Endothelial cell of hepatic sinusoid (primary cell): ENCODE data around the gene UBA1.

ENCODE experiments used
- in situ Hi-C: cut with HindIII; loops from 2 replicates; pipeline ENCODE4 v1.10.0; 2017; ENCODE audit warnings: low sequenced_read_pairs

Gene UBA1

DNA sequence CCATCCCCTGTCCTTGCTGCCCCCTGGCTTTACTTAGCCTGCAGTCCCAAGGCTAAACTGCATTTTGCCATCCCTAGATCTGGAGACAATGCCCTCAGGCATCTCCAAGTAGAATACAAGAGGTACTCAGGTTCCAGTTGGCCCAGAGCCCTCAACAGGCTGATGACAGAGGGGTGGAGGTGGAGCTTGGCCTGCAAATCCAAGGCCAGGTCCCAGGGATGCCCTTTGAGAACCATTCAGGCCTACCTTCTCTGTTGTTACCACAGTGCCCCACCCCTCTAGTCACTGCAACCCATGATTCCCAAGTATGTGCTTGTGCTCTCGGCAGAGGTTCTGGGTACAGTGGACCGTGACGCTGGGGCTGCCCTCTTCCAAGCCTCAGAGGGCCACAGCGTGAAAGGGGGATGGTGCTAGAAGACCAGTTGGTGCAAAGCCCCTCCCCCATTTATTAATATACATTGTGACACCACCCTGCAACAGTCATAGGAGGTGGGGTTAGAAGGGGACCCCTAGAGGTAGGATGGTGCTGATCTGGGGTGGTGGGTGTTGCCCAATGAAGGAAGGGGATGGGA, 6.4 kb upstream of the UBA1 start:
- in situ Hi-C loops: no loop called here

DNA sequence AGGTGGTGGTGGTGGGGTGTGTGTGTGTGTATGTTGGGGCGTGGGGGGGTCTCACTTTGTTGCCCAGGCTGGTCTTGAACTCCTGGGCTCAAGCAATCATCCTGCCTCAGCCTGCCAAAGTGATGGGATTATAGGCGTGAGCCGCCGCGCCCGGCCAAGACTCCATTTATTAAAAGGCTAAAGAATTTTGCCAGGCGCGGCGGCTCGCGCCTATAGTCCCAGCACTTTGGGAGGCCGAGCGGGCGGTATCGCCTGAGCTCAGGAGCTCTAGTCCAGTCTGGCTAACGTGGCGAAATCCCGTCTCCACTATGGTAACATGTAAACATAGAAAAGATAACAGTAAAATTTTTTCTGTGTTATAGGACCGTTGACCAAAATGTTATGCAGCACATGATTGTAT, 3.7 kb upstream of the UBA1 start:
- in situ Hi-C loops: loop anchor here (10.0 kb wide), 1 partner anchor 125 kb away; no protein-coding TSS in a partner anchor

DNA sequence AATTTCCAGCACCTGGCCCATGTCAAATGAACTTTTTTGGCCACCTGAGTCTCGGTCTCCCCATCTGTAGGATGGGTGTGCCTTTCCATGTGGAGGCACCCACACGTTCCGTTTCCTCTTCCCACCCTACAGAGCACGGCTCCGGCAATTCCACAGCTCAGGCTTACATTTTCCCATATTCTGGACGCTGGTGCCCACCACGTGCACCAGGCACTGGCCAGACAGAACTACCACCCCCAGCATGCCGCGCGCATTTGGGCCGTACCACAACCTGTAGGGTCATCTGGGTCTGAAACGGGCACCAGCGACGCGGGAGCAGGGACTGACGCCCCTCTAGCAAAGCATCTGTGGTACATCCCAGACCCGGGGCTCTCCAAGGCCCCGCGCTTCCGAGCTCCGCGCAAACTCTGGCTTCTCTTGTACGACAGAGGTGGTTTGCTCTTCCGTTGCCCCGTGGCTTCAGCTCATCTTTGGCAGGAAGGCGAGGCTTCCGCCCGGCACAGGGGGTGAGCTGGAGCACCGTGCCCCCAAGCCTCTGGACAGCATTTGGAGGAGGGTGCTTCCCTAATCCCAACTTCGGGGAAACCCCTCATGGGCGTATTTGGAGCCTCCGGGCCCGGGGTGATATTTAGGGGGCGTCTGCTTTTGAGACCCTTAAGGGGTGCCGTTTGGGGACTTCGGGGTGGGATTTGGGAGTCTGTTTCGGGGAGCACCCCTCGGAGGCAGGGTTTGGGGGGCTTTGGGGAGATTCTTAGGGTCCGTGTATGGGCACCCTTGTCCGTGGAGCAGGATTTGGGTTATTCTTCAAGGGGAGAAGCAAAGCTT, 3.0 kb upstream of the UBA1 start:
- in situ Hi-C loops: loop anchor here (10.0 kb wide), 1 partner anchor 124 kb away; no protein-coding TSS in a partner anchor

DNA sequence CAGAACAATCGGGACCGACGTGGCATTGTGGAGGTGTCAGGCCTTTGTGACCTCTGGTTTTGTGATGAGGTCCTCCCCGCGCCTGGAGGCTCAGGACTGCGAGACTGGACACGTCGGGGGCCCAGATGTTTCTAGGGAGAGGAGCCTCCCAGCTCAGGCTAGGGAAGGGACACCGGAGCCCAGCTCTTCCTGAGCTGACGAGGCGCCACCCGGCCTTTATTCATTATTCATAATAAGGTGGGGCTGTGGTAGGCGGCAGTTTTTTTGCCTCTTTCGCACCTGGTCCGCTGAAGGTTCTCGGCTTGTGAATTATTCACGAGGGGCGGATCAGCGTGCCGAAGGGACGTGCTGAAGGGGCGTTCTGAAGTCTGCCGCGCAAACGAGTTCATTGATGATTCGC, 2.3 kb upstream of the UBA1 start:
- in situ Hi-C loops: loop anchor here (10.0 kb wide), 1 partner anchor 123 kb away; no protein-coding TSS in a partner anchor

DNA sequence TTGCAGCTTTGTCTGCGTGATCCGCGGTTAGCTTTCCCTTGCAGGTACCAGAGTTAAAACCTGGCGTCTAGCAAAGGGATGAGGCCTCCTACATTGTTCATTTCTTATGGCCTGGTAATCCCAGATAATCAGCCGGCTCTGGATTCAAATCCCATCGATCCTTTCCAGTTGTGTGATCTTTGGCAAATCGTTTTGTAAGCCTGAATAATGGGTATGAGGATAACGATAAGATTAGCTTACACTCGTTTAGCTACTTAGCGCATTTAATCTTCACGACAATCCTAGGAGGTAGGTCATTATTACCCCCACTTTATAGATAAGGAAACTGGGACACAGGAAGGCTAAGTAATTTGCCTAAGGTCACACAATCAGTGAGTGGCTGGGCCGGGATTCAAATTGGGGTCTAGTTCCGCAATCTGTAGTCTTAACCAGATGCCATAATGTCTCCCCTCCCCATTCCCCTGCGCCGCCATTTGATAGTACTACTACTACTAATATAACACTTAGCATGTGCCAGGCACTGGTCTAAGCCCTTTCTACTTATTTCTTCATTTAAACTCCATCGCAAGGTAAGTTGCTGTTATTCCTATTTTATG, 1.7 kb upstream of the UBA1 start:
- in situ Hi-C loops: loop anchor here (10.0 kb wide), 1 partner anchor 123 kb away; no protein-coding TSS in a partner anchor

DNA sequence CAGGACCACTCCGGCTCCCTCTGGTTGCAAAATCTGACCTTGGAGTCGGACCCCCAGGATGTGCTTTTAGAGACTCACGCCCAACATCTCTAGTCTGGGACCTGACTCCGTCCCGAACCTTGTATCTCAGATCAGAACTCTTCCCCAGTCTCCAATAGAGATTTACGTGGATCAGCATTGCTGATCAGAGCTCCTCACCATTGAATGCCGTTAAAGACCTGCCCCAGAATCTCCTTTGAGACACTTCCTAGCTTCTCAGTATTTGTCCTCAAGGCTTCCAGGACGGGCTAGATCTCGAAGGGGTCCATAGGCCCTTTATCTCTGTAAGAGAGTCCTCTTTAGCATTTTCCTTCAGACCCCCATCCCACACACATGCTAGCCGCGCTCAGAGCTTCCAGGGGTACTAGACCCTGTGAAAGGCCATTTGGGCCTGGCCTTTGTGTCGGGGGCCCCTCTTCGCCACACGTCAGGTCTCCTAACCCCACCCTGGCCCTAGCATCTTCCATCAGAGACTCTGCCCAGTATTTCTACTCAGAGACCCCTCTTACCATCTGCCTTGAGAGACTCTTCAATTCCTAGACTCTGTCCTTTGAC, 662 bp downstream of the UBA1 start:
- in situ Hi-C loops: loop anchor here (10.0 kb wide), 1 partner anchor 121 kb away; no protein-coding TSS in a partner anchor

DNA sequence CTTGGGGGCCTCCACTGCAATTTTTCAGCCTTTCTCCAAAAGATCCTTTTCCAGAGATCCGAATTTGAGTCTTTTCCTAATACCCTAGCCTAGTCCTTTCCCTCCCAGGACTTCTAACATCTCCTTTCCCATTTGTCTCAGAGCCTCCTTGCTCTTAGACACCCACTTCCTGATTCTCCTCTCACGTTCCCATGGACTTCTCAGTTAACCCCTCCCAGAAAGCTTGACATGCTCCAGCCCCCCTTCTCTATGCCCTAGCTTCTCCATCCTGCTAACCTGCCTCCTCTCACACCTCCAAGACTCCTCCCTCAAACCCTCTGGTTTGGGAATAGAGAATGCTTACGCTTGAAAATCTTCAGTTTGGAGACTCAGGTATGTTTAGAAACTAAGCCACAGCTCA, 2.5 kb downstream of the UBA1 start:
- in situ Hi-C loops: loop anchor here (10.0 kb wide), 1 partner anchor 119 kb away; no protein-coding TSS in a partner anchor

DNA sequence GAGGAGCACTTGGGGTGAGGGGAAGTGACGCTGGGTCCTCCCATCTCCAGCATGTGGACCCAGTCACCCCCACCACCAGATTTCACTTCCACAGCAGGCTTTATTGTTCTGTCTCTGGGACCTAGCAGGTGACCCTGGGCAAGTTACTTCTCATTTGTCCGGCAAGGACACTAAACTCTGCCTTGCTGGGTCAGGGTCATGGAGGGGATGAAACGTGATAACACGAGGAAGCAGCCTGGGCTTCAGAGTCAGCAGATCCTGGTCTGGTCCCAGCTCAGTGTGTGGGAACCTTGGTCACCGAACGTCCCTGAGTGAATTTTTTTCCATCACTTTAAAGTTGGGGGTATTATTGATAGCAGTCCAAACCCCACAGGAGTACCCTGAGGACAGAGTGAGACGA, 3.9 kb downstream of the UBA1 start:
- in situ Hi-C loops: loop anchor here (10.0 kb wide), 1 partner anchor 117 kb away; no protein-coding TSS in a partner anchor

DNA sequence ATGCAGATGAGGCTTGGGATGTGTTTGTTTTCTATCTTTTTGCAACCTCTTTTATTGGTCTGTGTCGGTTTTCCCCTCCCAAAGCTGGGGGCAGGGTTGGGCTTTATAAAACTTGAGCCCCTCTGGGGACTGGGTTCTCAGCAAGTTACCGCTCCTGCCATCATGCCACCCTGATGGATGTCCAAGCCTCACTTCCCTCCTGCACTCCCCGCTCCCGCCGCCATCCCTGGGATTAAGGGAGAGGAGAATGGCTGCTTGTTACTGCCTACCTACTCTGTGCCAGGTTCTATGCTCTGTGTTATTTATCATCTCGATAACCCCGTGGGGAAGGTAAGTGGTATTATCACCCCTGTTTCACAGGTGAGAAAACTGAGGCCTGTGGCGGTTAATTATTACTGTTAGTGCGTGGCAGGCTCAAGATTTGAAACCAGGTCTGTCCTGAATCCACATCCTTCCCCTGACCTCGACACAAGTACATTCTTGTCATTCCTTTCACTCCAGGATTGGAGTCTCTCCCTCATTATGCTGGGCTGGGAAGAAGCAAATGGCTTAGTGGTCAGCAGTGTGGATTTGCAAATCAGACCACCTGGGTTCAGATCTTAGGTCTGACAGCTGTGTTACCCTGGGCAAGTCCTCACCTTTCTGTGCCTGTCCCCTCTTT, 4.5 kb downstream of the UBA1 start:
- in situ Hi-C loops: loop anchor here (10.0 kb wide), 1 partner anchor 117 kb away; no protein-coding TSS in a partner anchor

DNA sequence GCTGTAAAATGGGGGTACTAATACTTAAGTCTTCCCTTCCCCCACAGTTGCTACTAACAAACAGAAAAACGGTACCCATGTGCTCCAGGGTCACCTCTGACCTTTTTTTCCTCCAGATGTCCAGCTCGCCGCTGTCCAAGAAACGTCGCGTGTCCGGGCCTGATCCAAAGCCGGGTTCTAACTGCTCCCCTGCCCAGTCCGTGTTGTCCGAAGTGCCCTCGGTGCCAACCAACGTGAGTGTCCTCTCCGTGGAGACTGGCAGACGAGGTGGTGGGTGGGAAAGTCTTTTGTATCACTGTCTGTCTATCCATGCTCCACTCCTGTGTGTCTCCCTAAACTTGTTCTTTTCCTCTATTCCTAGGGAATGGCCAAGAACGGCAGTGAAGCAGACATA, 5.1 kb downstream of the UBA1 start:
- in situ Hi-C loops: loop anchor here (10.0 kb wide), 1 partner anchor 116 kb away; no protein-coding TSS in a partner anchor

DNA sequence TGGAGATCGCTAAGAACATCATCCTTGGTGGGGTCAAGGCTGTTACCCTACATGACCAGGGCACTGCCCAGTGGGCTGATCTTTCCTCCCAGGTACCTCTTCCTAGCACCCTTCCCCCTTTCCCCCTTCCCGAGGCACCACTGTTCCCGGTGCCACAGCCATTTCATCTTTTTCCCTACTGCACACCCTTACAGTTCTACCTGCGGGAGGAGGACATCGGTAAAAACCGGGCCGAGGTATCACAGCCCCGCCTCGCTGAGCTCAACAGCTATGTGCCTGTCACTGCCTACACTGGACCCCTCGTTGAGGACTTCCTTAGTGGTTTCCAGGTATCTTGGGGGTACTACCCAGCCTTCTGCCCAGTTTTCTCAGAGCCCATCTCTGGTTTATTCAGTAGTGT, 5.7 kb downstream of the UBA1 start:
- in situ Hi-C loops: loop anchor here (10.0 kb wide), 1 partner anchor 116 kb away; no protein-coding TSS in a partner anchor

DNA sequence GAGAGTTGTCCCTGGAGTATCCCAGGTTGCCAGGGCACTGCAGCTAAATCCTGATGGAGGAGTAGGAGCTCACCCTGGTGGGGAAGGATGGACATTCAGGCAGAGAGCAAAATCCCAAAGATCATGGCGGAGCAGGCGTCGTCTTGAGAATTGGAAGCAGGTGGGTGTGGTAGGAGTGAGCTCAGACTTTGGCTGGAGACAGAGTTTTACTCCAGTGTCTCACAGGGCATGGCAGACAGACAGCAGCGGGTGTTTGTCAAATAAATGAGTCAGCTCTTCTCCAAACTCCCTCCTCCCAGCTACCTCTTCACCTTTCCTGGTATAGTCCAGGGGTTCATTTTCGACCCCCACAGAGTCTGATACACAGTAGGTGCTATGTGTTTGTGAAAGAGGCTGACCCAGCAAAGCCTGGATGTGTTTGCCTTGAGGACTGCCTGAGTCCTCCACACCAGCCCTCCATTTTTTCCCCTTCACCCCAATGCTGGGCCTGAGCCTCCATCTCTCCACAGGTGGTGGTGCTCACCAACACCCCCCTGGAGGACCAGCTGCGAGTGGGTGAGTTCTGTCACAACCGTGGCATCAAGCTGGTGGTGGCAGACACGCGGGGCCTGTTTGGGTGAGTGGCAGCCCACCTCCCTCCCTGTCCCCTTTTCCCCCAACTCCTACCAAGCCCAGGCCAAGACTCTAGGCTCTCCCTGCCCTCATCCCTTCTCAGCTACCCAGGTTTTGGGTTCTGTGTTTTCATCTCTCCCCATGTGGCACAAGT, 6.9 kb downstream of the UBA1 start:
- in situ Hi-C loops: no loop called here

DNA sequence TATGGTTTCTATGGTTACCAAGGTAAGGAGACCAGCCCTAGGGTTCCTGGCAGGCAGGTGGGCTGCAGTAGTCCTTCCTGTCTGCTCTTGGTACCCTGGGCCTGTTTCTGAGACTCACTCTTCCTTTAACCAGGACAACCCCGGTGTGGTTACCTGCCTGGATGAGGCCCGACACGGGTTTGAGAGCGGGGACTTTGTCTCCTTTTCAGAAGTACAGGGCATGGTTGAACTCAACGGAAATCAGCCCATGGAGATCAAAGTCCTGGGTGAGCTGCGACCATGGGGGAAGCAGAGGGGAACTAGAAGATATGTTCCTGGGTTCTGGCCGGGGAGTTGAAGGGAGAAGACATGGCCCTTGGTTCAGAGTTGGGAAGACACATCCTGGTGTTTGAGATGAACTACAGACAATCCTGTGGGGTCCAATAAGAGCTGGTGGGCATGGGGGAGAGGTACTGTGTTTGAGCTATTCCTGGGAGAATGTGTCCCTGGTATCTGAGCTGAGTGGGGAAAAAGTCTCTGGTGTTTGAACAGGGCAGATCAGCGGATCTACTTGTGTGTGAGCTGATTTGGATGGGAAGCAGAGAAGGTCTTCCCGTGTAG, 7.8 kb downstream of the UBA1 start:
- in situ Hi-C loops: no loop called here

DNA sequence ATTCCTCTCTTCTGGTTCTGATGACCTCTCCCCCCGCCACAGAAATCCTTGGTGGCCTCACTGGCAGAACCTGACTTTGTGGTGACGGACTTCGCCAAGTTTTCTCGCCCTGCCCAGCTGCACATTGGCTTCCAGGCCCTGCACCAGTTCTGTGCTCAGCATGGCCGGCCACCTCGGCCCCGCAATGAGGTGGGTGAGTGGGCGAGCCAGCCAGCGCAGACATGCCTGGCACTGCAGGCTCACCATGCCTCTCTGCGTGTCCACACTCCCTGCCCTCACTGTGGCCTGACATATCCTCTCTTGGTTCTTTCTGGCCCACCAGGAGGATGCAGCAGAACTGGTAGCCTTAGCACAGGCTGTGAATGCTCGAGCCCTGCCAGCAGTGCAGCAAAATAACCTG, 8.7 kb downstream of the UBA1 start:
- in situ Hi-C loops: no loop called here

DNA sequence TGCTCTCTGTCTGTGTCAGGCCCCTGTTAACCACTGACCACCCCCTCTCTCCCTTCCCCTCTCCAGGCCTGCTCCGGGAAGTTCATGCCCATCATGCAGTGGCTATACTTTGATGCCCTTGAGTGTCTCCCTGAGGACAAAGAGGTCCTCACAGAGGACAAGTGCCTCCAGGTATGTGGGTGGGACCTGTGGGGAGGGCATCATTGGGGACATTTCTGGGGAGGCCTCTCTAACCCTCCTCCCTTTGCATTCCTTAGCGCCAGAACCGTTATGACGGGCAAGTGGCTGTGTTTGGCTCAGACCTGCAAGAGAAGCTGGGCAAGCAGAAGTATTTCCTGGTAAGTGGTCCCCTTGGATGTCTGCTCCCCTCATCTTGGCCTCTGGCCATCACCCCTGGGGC, 9.2 kb downstream of the UBA1 start:
- in situ Hi-C loops: no loop called here

DNA sequence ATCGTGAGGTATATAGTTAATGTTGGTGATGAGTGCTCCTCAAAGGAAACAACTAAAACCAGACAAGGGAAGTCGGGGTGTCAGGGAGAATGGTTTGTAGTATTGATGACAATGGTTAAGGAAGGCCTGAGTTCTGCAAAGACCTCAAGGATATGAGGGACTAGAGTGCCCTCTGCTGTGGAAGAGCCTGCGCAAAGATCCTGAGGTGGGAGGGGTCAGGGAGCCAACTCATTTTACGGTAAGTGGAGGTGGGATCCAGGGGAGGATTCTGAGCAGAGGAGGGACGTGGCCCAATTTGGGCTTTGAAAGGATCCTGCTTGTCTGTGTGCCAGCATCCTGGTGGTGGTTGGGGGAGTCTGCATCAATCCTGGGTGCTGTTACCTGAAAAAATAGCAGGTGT, 11.3 kb downstream of the UBA1 start:
- in situ Hi-C loops: no loop called here

DNA sequence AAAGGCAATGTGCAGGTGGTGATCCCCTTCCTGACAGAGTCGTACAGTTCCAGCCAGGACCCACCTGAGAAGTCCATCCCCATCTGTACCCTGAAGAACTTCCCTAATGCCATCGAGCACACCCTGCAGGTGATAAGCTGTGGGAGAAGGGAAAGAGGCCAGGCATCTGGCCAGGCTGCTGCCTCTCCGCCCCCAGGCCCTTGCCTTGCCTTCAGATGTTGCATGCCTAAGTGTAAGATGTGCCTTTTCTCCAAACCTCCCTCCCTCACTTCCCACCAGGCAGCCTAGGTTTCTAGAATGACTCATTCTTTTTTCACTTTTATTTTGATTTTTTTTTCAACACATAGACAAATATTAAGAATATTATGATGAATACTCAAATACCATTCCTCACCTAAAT, 12.7 kb downstream of the UBA1 start:
- in situ Hi-C loops: no loop called here

DNA sequence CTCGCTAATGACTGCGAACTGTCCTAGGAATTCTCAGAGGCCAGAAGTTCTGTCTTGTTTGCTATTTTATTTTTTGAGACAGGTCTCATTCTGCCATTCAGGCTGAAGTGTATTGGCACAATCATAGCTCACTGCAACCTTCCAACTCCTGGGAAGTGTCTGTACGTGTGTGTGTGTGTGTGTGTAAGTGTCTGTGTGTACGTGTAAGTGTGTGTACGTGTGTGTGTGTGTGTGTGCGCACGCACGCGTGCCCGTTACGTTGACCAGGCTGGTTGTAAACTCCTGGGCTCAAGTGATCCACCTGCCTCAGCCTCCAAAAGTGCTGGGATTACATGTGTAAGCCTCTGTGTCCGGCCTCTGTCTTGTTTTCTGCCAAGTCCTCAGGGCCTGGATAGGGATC, 14.5 kb downstream of the UBA1 start:
- in situ Hi-C loops: no loop called here

DNA sequence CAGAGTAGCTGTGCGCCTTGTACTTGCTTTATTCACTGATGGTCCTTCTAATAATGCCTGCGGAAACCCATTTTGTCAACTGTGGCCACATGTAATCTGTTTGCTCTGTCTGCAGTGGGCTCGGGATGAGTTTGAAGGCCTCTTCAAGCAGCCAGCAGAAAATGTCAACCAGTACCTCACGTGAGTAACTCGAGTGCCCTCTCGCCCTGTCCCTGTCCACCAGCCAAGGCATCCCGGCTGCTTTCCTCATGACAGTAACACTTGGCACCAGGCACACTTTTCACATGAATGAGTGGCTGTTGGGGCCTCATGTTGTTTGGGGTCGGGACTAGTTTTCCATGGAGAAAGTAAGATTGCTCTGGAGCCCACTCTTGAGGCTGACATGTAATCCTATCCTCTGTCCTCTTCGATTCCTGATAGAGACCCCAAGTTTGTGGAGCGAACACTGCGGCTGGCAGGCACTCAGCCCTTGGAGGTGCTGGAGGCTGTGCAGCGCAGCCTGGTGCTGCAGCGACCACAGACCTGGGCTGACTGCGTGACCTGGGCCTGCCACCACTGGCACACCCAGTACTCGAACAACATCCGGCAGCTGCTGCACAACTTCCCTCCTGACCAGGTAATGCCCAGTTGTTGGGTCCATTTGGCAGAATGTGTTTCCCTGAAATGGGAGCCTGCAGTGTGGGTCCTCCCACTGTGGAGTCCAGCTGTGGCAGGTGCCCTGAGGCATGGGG, 16.0 kb downstream of the UBA1 start:
- in situ Hi-C loops: no loop called here
